Measurements from ENCODE around the gene BUD23.

The BUD23 gene

DNA sequence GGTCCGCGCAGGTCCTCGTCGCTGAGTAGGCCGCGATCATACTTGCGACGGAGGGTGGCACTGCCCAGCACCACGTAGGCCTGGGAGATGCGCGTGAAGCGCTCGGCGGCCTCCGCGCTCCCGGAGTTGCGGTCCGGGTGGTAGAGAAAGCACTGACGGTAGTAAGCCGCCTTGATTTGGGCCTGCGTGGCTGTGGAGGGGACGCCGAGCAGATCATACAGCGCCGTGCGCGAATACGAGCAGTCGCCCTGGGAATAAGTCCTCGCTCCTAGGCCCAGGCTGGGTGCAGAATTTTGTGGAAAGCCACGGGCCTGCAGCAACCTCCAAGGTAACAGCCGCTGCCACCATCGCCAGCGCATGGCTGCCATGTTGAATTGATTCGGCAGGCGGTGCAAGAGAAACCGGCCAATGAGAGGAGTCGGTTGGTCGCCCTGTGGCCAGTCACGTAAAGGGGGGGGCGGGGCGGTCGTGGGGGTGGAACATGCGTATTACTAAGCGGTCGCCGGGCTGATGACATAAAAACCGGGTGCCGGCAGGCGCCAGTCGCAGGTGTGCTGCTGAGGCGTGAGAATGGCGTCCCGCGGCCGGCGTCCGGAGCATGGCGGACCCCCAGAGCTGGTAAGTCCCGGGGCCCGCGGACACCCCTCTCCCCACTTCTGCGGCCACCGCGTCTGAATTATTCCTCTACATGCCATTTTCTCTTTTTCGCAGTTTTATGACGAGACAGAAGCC lies at the start of gene BUD23, which contains the start of gene DNAJC30:
TSS of gene BUD23 (plus strand) at position 542 of the 732 bp plus-strand sequence. CDS start at position 571, 29 bp downstream.
TSS of gene DNAJC30 (minus strand) at position 398 of the 732 bp plus-strand sequence. CDS start at position 368, 30 bp downstream.
- peak; percentile 98 for DNase-seq (ENCODE audit: low read depth)
- TF ChIP-seq, protein P1, sequence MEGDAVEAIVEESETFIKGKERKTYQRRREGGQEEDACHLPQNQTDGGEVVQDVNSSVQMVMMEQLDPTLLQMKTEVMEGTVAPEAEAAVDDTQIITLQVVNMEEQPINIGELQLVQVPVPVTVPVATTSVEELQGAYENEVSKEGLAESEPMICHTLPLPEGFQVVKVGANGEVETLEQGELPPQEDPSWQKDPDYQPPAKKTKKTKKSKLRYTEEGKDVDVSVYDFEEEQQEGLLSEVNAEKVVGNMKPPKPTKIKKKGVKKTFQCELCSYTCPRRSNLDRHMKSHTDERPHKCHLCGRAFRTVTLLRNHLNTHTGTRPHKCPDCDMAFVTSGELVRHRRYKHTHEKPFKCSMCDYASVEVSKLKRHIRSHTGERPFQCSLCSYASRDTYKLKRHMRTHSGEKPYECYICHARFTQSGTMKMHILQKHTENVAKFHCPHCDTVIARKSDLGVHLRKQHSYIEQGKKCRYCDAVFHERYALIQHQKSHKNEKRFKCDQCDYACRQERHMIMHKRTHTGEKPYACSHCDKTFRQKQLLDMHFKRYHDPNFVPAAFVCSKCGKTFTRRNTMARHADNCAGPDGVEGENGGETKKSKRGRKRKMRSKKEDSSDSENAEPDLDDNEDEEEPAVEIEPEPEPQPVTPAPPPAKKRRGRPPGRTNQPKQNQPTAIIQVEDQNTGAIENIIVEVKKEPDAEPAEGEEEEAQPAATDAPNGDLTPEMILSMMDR (IDR thresholded peaks at IDR 0.05; ENCODE audit: insufficient read depth, low read depth, low read length, missing control alignments) = no peak
- H3K4me3 ChIP-seq (ENCODE audit: low read depth, low read length) = peak within 1 kb of the TSS; percentile 97

DNA sequence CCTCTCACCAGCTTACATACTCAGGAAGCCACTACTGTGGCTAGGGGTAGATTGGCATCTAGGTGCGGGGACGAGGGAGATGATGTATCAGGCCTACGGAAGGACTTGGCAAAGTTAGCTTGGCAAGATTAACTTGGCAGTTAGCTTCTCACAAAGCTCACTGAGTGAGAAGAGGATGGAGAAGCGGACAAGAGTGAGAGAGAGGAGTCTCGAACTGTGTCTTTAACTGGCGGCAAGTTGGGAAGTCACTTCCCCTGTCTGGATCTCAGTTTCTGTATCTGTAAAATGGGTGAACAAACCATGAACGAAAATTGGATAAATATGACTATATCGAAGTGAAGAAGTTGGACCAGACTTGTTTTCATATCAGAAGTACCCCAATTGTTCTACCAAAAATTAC lies 49.6 kb upstream of the BUD23 start:
- TF ChIP-seq, protein P1 (IDR thresholded peaks at IDR 0.05; ENCODE audit: insufficient read depth, low read depth, low read length, missing control alignments) = no peak
- H3K4me3 ChIP-seq (ENCODE audit: low read depth, low read length) = no peak overlapping the region
- no peak for DNase-seq (ENCODE audit: low read depth)

DNA sequence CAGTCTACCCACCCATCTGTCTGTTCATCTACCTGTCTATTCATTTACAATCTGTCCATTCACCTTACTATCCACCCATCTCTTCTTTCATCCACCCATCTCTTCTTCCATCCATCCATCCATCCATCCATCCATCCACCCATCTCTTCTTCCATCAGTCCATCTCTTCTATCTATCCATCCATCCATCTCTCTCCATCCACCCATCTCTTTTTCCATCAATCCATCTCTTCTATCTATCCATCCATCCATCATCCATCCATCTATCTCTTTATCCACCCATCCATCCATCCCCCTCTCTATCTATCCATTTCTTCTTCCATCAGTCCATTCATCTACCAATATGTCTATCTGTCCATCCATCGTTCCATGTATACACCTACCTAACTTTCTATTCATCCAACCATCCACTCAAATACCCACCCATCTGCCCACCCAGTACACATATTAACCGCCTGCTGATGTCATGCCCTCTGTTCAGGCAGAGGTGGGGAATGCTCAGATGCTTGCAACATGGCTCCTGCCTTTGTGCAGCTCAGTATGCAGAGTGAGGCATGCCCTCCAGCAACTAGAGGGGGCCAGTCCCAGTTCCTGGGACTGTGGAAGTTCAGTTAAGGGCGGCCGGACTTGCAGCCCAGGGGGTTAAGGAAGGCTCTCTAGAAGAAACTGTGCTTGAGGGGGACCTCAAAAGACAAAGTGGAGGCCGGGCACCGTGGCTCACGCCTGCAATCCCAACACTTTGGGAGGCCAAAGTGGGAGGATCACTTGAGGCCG lies 47.8 kb upstream of the BUD23 start:
- no peak for DNase-seq (ENCODE audit: low read depth)
- no peak overlapping the region for H3K4me3 ChIP-seq (ENCODE audit: low read depth, low read length)
- TF ChIP-seq, protein P1 (IDR thresholded peaks at IDR 0.05; ENCODE audit: insufficient read depth, low read depth, low read length, missing control alignments) = no peak

DNA sequence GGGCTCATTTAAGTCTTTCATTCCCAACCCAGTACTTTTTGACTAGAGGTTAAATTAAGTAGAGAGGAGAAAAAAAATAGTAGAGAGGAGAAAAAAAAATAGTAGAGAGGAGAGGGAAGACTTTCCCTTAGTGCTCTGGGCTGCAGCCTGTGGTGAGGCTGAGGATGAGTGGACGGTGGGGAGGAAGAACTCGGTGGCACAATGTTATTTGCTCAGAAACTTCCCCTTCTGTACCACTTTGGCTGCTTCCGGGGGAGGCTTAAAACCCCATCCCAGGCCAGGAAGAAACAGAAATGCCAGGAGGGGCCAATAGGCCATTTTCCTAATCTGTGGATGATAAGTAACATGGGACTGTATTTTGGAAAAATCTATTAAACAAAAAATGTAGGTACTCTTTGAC lies 44.5 kb upstream of the BUD23 start:
- DNase-seq (ENCODE audit: low read depth) = no peak
- H3K4me3 ChIP-seq (ENCODE audit: low read depth, low read length) = no peak overlapping the region
- TF ChIP-seq, protein P1 (IDR thresholded peaks at IDR 0.05; ENCODE audit: insufficient read depth, low read depth, low read length, missing control alignments) = no peak

GRCh38 chr7:73642834-73643233 lies 40.6 kb upstream of the BUD23 start:
- no peak overlapping the region for H3K4me3 ChIP-seq (ENCODE audit: low read depth, low read length)
- TF ChIP-seq, protein P1 (IDR thresholded peaks at IDR 0.05; ENCODE audit: insufficient read depth, low read depth, low read length, missing control alignments) = no peak
- DNase-seq (ENCODE audit: low read depth) = no peak

GRCh38 chr7:73644688-73645286 lies 38.6 kb upstream of the BUD23 start:
- TF ChIP-seq, protein P1 (IDR thresholded peaks at IDR 0.05; ENCODE audit: insufficient read depth, low read depth, low read length, missing control alignments) = no peak
- no peak overlapping the region for H3K4me3 ChIP-seq (ENCODE audit: low read depth, low read length)
- DNase-seq (ENCODE audit: low read depth) = no peak

Measured in GM12865 (cell line).